Measurements from ENCODE around the gene CDHR3. TPM values are rescaled to one million over a fixed set of nuclear protein-coding genes. Genes with fewer than 3 reads are reported as not detected.

Gene CDHR3
- total RNA-seq, 4 donors from 2014 or later = 4.3 to 29.5 (median 27.0) TPM

- Histone ChIP-seq H3K27ac (peak overlapping the region in 2 of 4 donors; percentile 78 to 89), H3K9me3 (no peaks in the 10 kb centered on the region), H3K4me3 (no peak overlapping the region), H3K36me3 (no peaks in the 10 kb centered on the region), H3K4me1 (peaks cover 12 to 88% (median 33%) of the 10 kb centered on the region in 3 donors), H3K27me3 (no peaks in the 10 kb centered on the region)
- 80% methylated on average over 1 of the region's 3 CpGs; no CpG with 5 or more reads in 1 of the 2 donors for WGBS, 2 donors (ENCODE audit: low coverage in 1 of 2)
- TF ChIP-seq POLR2AphosphoS5 (IDR thresholded peaks at IDR 0.05) = no peak
- TF ChIP-seq EP300 (IDR thresholded peaks at IDR 0.05) = no peak
- no peak for TF ChIP-seq CTCF (IDR thresholded peaks at IDR 0.05)
- TF ChIP-seq POLR2A (IDR thresholded peaks at IDR 0.05) = no peak
- no peak for ATAC-seq
Observed at GRCh38 chr7:106073701-106074100, 110.6 kb downstream of the CDHR3 start.

- 67 to 79% methylated on average over 3 to 4 of the region's 9 CpGs for WGBS, 2 donors (ENCODE audit: low coverage in 1 of 2)
- Histone ChIP-seq H3K9me3 (no peaks in the 10 kb centered on the region), H3K4me1 (peaks cover 9 to 82% (median 29%) of the 10 kb centered on the region in 3 donors), H3K27ac (peak overlapping the region in 2 of 4 donors; percentile 78 to 89), H3K27me3 (no peaks in the 10 kb centered on the region), H3K36me3 (no peaks in the 10 kb centered on the region), H3K4me3 (no peak overlapping the region)
- ATAC-seq = no peak
- TF ChIP-seq POLR2A (IDR thresholded peaks at IDR 0.05) = no peak
- TF ChIP-seq CTCF (IDR thresholded peaks at IDR 0.05) = no peak
- no peak for TF ChIP-seq EP300 (IDR thresholded peaks at IDR 0.05)
- no peak for TF ChIP-seq POLR2AphosphoS5 (IDR thresholded peaks at IDR 0.05)
Observed at GRCh38 chr7:106074257-106074656, 111.2 kb downstream of the CDHR3 start.

GRCh38 chr7:106075937-106076336 lies 112.9 kb downstream of the CDHR3 start:
- no peak for ATAC-seq
- Histone ChIP-seq H3K36me3 (no peaks in the 10 kb centered on the region), H3K27ac (peak overlapping the region in 1 of 4 donors; percentile 53), H3K4me3 (no peak overlapping the region), H3K4me1 (peaks cover 5 to 65% (median 15%) of the 10 kb centered on the region in 3 donors), H3K9me3 (no peaks in the 10 kb centered on the region), H3K27me3 (no peaks in the 10 kb centered on the region)
- 22 to 23% methylated on average over 2 of the region's 2 CpGs for WGBS, 2 donors (ENCODE audit: low coverage in 1 of 2)
- TF ChIP-seq EP300 (IDR thresholded peaks at IDR 0.05) (no peak), CTCF (IDR thresholded peaks at IDR 0.05) (no peak), POLR2AphosphoS5 (IDR thresholded peaks at IDR 0.05) (no peak), POLR2A (IDR thresholded peaks at IDR 0.05) (no peak)

- TF ChIP-seq POLR2AphosphoS5 (IDR thresholded peaks at IDR 0.05) = no peak
- no peak for TF ChIP-seq CTCF (IDR thresholded peaks at IDR 0.05)
- TF ChIP-seq POLR2A (IDR thresholded peaks at IDR 0.05) = no peak
- TF ChIP-seq EP300 (IDR thresholded peaks at IDR 0.05) = no peak
- ATAC-seq = no peak
- H3K27me3 ChIP-seq = no peaks in the 10 kb centered on the region
- no peak overlapping the region for H3K4me3 ChIP-seq
- no peaks in the 10 kb centered on the region for H3K9me3 ChIP-seq
- H3K4me1 ChIP-seq = peaks cover 5 to 63% (median 10%) of the 10 kb centered on the region in 3 donors
- WGBS, 2 donors (ENCODE audit: low coverage in 1 of 2) = 82 to 86% methylated on average over 2 of the region's 2 CpGs
- no peaks in the 10 kb centered on the region for H3K36me3 ChIP-seq
- no peak overlapping the region for H3K27ac ChIP-seq
Observed at GRCh38 chr7:106076537-106076936, 113.5 kb downstream of the CDHR3 start.

GRCh38 chr7:106080300-106080987 lies 117.4 kb downstream of the CDHR3 start:
- Histone ChIP-seq H3K4me1 (peaks cover 0 to 30% (median 5%) of the 10 kb centered on the region in 3 donors), H3K27ac (no peak overlapping the region), H3K36me3 (no peaks in the 10 kb centered on the region), H3K27me3 (no peaks in the 10 kb centered on the region), H3K9me3 (no peaks in the 10 kb centered on the region), H3K4me3 (no peak overlapping the region)
- no peak for ATAC-seq
- TF ChIP-seq POLR2AphosphoS5 (IDR thresholded peaks at IDR 0.05) (no peak), POLR2A (IDR thresholded peaks at IDR 0.05) (no peak), EP300 (IDR thresholded peaks at IDR 0.05) (no peak), CTCF (IDR thresholded peaks at IDR 0.05) (no peak)
- 96 to 100% methylated on average over 3 to 5 of the region's 6 CpGs for WGBS, 2 donors (ENCODE audit: low coverage in 1 of 2)

All from gastroesophageal sphincter (tissue), 4 donors.